Transverse colon (tissue), 3 donors: Measurements from ENCODE around the gene ATOX1.

Source experiments
- POLR2A ChIP-seq: fragments of 450-650 bp; IDR thresholded peaks from one replicate; pipeline ENCODE4 v1.6.1; 2016; ENCODE audit warnings: antibody characterized with exemption, mild to moderate bottlenecking, moderate library complexity
- TF ChIP-seq, protein P1 (sequence below), 5 experiments: fragments of 200-600 bp in 3 of 5; fragments of 450-650 bp in 2 of 5; sonication (generic) in 3 of 5; IDR thresholded peaks; 1 replicate in 2 of 5; 2 replicates in 3 of 5; pipeline ENCODE4 v1.5.1; 2016 to 2017; ENCODE audit warnings: antibody characterized with exemption in 5 of 5, inconsistent platforms in 3 of 5, mild to moderate bottlenecking in 2 of 5, moderate library complexity in 1 of 5

GRCh38 chr5:151772029-151772845 is 13.8 kb upstream of the ATOX1 start:
- TF ChIP-seq, protein P1, sequence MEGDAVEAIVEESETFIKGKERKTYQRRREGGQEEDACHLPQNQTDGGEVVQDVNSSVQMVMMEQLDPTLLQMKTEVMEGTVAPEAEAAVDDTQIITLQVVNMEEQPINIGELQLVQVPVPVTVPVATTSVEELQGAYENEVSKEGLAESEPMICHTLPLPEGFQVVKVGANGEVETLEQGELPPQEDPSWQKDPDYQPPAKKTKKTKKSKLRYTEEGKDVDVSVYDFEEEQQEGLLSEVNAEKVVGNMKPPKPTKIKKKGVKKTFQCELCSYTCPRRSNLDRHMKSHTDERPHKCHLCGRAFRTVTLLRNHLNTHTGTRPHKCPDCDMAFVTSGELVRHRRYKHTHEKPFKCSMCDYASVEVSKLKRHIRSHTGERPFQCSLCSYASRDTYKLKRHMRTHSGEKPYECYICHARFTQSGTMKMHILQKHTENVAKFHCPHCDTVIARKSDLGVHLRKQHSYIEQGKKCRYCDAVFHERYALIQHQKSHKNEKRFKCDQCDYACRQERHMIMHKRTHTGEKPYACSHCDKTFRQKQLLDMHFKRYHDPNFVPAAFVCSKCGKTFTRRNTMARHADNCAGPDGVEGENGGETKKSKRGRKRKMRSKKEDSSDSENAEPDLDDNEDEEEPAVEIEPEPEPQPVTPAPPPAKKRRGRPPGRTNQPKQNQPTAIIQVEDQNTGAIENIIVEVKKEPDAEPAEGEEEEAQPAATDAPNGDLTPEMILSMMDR (IDR thresholded peaks at IDR 0.05): no peak
- no peak for TF ChIP-seq POLR2A
